Glomerular visceral epithelial cell (primary cell): ENCODE measurements around the gene MBL2.

Experiments used
- DNase-seq: peaks from one replicate; pipeline ENCODE4 v3.0.0-alpha.2; 2016; ENCODE audit errors: extremely low spot score

MBL2 gene

GRCh38 chr10:52772623-52773022 is at the start of gene MBL2:
Gene MBL2 (minus strand): TSS chr10:52772784. CDS start chr10:52771635, 1,149 bp downstream.
- no peak for DNase-seq

DNA sequence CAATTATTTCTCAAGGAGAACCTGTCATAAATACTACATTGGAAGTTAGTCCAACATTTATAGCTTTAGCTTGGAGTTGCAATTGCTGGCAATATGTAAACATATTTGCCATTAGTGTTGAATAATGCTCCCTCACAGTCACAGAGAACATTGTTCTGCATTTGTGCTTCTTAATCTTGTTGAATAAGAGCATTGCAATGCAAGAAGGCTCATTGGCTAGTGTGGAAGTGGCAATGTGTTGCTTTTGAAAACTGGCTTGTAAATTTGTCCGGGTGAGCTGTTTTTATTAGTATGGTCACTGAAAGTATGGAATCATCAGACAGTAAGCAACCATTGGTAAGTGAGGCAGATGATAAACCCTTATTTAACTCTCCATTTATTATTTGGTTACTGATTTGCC is 47.7 kb upstream of the MBL2 start:
- DNase-seq = no peak

GRCh38 chr10:52818019-52818418 is 45.4 kb upstream of the MBL2 start:
- DNase-seq = peak; percentile 68

DNA sequence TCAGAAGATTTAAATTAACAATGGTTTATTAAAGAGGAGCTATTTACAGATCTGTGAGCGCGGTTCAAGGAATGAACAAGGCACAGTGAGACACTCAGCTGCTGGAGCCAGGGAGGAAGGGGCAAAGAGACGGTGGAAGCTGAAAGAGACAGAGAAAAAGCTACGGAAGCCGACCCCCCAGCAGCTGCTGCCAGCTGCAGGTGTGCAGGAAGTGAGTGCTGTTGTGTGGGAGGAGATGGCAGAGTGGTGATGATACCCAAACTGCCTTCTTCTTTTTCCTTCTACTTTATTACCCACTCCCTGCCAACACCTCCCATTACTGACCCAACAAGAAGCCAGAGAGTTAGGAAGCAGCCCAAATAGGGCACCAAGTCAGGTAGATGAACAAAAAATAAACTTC is 41.9 kb upstream of the MBL2 start:
- DNase-seq = no peak

- no peak for DNase-seq
These were observed 39.2 kb upstream of the MBL2 start for GRCh38 chr10:52811776-52812175.

- DNase-seq = no peak
These were observed 38.2 kb upstream of the MBL2 start for GRCh38 chr10:52810761-52811160.

DNA sequence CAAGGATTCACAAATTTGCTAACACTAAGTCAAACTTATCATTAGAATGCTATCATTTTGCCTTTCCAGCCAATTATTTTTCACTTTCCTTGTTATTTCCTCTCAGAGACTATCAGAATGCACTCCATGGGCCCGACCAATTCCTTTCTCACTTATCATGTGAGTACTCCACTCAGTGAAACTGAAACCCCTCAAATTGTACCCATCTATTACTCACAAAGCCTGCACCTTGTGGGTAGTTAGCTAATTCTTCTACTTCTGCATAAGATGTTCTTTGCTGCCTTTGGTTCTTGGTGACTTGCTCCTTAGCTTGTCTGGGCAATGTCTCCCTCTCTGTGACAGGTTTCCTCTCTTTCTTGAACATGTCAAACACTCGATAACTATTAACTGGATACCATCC is 35.2 kb upstream of the MBL2 start:
- no peak for DNase-seq

DNA sequence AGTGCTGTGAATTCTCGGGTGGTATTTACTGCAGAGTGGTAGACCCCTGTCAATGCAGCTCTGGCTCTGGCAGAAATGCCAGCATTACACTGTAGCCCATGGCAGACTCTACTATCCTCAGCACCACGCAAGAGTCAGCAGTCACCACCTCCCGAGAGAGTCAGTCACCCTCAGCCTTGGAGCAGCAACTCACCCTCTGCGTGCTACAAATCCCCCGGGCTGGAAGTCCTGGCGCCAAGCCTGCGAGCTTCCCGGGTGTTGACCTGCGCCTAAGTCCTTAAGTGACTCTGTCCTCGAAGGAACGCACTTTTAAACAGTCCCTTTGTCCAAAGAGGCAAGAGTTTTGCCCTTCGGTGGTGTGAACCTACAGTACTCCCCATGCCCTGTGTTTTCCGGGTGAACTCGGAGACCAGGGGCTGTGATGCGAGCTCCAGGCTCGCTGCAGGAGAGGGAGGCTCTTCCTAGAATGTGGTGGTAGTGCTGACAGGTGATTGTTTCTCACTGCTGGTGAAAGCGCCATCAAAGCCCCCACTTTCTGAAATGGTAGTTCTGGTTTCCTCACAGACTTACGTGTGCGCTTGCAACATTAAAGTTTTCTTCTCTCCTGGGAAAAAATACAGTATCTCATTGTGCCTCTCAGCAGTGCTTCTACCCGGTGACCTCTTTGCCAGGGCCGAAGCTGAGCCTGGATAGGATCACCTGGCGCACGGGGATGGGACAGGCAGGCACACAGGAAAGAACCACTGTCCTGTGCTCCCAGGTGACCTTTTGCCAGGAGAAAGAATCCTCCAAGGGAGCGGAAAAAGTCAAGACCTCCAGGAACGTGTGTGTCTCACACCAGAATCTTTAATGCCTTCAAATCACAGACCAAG is 33.1 kb upstream of the MBL2 start:
- no peak for DNase-seq

GRCh38 chr10:52801947-52802346 is 29.4 kb upstream of the MBL2 start:
- peak; percentile 50 for DNase-seq

DNA sequence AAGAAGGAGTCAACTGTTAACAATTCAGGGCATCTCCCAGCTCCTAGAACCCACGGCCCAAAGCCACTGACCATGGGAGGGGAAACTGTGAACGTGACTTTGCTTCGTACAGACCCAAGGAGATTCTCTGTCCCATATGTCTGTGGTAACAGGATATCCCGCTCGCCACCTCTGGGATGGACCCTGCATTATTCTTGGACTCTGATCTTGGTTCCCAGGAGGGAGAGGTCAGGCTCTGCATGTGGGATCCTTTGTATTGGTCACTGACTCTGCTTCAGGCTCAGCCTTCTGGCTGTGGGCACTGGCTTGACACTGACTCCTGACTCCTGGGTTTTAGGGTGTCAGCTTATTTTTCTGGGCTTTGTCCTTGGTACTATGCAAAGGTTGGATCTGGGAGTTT is 13.5 kb upstream of the MBL2 start:
- no peak for DNase-seq

DNA sequence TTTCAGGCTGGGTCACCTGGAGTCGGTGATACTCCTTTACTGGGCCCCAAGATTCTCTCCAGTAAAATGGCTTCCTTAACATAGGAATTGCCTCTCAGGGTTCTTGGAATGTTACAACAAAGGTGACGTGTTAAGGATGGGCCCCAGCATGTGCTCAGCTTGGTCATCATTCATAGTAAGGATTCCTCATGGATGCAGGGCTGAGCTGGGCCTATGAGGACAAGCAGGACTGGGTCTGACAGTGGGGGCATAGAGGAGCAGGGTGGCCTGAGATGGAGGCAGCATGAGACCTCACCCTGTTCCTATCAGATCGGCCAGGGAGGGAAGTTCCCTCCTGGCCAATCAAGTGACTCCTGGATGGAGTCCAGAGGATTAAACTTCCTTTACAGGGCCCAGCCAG is 12.8 kb upstream of the MBL2 start:
- DNase-seq = no peak

- DNase-seq = no peak
These were observed 11.1 kb upstream of the MBL2 start for GRCh38 chr10:52783726-52784125.

- no peak for DNase-seq
These were observed 10.0 kb upstream of the MBL2 start for GRCh38 chr10:52782554-52782953.

DNA sequence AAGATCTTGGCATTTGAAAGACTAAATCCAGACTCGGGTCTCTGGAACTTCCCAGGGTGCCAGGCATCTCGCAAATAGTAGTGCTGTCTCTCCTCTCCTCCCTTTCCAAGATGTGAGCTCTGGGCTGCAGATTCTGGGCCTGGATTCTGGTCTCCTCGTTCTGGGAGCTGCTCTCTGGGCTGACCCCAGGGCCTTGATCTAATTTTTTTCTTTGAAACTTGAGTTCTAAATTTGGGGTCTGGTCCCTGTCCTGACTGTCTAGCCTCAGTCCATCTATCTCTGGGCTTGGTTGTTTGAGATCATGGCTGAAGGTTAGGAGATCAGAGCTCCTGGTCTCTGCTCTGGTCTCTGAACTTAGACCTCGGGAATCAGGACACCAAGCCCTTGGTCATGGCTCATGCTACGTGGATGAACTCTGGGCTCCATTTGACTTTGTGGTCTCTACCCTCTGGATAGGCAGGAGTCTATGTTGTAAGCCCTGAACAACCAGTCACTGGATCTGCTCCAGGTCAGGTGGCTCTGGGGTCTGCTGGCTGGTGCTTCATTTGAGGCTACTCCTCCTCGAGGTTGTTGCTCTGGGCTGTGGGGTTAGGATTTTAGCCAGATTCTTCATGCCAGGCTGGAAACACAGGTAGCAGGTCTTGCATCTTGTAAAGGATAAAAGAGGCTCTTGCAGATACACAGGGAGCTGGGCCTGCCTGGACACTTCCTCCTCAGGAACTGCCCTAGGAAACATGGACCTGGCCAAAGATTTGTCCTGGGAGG is 8.0 kb upstream of the MBL2 start:
- no peak for DNase-seq

- peak; percentile 71 for DNase-seq
These were observed 7.2 kb upstream of the MBL2 start for GRCh38 chr10:52779541-52780390.

DNA sequence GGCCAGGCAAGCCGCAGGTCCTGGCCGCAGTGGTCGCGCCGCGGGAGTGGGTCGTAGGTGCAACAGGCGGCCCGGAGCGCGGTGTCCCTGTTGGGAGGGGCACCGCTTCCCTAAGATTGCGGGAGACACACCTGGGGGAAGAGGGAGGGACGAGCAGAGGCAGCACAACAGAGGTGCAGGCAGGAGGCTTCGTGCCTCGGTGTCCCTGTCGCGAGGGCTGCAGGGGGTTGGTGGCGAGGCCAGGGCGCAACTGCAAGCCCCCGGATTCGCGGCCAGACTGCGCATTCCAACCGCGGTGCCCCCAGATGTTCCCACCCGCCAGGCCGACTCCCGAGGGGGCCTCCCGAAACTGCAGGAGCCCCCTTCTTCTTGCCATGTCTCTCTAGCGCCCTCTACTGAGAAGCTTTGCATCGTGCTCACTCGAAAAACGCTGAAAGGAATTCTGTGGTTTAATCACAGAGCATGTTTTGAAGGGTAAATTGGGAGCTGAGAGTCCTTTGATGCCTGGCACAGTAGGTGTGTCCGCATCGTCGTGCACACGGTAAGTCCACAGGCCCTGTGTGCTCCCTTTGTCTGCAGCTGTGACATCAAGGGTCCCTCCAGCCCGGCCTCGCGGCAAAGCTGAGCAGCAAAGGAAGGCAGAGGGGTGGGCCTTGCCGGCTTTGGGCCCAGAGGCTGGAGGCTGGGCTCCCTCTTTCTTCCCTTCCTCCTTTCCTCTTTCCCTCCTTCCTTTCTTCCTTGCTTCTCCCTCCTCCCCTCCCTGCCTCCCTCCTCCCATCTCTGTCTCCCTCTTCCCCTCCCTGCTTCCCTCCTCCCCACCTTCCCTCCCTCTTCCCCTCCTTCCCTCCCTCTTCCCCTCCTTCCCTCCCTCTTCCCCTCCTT is 6.2 kb upstream of the MBL2 start:
- DNase-seq = peak; percentile 28

- no peak for DNase-seq
These were observed 4.8 kb upstream of the MBL2 start for GRCh38 chr10:52777414-52777813.

DNA sequence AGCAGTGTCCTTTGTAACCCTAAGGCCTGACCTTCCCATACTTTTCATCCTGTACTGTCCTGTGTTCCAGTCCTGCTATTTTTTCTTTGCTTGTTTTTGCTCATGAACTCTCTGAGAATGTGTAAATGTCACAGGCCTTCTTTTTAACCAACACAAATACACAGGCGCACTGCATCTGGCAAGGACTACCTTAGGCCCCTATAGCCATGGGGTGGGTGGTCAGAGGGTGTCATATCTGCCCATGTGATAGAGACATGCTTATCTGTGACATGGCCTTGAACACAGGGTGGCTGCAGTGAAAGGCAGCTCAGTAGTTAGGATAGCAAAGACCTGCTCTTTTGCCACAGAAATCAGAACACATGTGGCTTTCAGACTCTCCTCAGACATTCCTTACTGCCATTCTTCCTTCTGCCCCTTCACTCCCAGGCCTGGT is 3.9 kb upstream of the MBL2 start:
- no peak for DNase-seq

DNA sequence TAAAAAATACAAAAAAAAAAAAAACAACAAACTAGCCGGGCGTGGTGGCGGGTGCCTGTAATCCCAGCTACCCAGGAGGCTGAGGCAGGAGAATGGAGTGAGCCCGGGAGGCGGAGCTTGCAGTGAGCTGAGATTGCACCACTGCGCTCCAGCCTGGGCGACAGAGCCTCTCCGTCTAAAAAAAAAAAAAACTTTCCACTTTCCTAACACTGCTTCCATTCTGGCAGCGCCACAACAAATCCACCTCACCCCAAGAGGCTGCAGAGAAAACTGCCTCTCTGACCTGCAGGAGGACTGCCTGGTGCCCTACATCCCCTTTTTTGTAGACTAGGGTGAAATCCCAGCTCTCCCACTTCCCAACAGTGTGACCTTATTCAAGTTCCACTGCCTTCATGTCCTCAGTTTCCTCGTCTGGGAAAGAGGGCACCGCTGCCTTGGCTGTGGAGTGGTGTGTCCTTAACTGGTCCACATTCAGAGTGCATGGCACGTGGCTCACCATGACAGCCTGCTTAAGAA is 2.6 kb upstream of the MBL2 start:
- DNase-seq = no peak

- DNase-seq = no peak
These were observed 2.1 kb upstream of the MBL2 start for GRCh38 chr10:52774600-52775106.

GRCh38 chr10:52774182-52774581 is 1.6 kb upstream of the MBL2 start:
- DNase-seq = no peak
